Keratinocyte (primary cell): ENCODE measurements around the gene DLL3.

ENCODE experiments used
- CTCF ChIP-seq, 3 experiments: IDR thresholded peaks in 1 of 3; conservative IDR thresholded peaks in 1 of 3; optimal IDR thresholded peaks in 1 of 3; 2 replicates in 2 of 3; 3 replicates in 1 of 3; pipeline versions ENCODE3 to v1.5.1; 2011; ENCODE audit warnings: low read length in 3 of 3, mild to moderate bottlenecking in 3 of 3, moderate library complexity in 2 of 3, control low read depth in 1 of 3, inconsistent platforms in 1 of 3; ENCODE audit not compliant: insufficient read depth in 2 of 3; ENCODE audit errors: extremely low read depth in 1 of 3
- EZH2 ChIP-seq: IDR thresholded peaks from one replicate; pipeline ENCODE4 v1.6.1; 2012; ENCODE audit warnings: inconsistent platforms, mild to moderate bottlenecking, low read length, moderate library complexity

GRCh38 chr19:39470724-39471339 is 27.9 kb upstream of the DLL3 start:
- TF ChIP-seq CTCF (optimal IDR thresholded peaks at IDR 0.05 in 1 of 3, IDR thresholded peaks at IDR 0.05 in 1 of 3, conservative IDR thresholded peaks at IDR 0.05 in 1 of 3; ENCODE audit: extremely low read depth in 1 of 3, insufficient read depth in 2 of 3, low read length in 3 of 3) = no peak
- TF ChIP-seq EZH2 = no peak
